Uterus (tissue), 2 donors: ENCODE measurements around the gene LENG8.

Source experiments
- POLR2A ChIP-seq, 2 donors: fragments of 450-650 bp; IDR thresholded peaks; one replicate each; pipeline ENCODE4 v1.6.1; 2016; ENCODE audit warnings: antibody characterized with exemption in 2 of 2, mild to moderate bottlenecking in 1 of 2, moderate library complexity in 1 of 2
- TF ChIP-seq, protein P1 (sequence below), 4 experiments: fragments of 200-600 bp in 2 of 4; fragments of 450-650 bp in 2 of 4; sonication (generic) in 2 of 4; IDR thresholded peaks; one replicate each; pipeline ENCODE4 v1.5.1; 2016 to 2019; ENCODE audit warnings: antibody characterized with exemption in 4 of 4, mild to moderate bottlenecking in 2 of 4, moderate library complexity in 1 of 4

DNA sequence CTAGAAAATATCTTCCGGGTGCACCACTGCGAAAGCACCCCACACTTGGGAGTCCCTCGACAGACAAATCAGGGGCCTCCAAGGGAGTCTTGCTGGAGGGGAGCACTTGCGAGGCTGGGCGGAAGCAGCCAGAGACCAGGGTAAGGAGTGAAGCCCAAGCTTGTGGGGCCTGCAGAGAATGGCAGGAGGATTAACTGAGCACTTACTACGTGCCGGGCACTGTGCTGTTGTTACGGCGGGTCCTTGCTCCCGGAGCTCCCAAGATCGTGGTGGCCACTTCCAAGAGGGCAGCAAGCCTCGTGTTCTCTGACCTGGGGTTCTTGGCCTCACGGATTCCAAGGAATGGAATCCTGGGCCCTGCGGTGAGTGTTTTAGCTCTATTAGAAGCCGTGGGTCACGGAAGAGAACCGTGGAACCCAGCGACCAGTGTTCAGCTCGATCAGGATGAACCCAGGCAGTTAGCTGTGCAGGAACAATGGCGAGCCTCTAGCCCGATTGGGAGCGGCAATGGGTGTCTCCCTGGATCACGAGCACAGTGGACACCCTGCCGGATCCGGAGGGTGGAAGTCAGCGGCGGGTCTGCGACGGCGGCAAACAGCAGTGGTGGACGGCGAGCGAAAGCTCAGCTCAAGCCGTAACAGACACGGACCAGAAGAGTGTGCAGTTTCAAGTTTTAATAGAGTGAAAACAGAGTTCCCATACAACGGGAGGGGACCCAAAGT is 24.2 kb upstream of the LENG8 start:
- TF ChIP-seq, protein P1, sequence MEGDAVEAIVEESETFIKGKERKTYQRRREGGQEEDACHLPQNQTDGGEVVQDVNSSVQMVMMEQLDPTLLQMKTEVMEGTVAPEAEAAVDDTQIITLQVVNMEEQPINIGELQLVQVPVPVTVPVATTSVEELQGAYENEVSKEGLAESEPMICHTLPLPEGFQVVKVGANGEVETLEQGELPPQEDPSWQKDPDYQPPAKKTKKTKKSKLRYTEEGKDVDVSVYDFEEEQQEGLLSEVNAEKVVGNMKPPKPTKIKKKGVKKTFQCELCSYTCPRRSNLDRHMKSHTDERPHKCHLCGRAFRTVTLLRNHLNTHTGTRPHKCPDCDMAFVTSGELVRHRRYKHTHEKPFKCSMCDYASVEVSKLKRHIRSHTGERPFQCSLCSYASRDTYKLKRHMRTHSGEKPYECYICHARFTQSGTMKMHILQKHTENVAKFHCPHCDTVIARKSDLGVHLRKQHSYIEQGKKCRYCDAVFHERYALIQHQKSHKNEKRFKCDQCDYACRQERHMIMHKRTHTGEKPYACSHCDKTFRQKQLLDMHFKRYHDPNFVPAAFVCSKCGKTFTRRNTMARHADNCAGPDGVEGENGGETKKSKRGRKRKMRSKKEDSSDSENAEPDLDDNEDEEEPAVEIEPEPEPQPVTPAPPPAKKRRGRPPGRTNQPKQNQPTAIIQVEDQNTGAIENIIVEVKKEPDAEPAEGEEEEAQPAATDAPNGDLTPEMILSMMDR (IDR thresholded peaks at IDR 0.05): no peak
- TF ChIP-seq POLR2A (IDR thresholded peaks at IDR 0.05): no peak
